EH (cell line): Measurements from ENCODE around the gene NEUROG3.
"Not testable (repeated sequence)": the region's sequence is repeated elsewhere in the genome, so short reads cannot be mapped to it uniquely, and the experiment has no call there.

ENCODE experiments used
- DNase-seq: peaks from one replicate; pipeline ENCODE4 v3.0.0-alpha.2; 2015; ENCODE audit warnings: low read depth

Gene NEUROG3

GRCh38 chr10:69571618-69572158, 1.5 kb downstream of the NEUROG3 start:
- no peak for DNase-seq

GRCh38 chr10:69570050-69570816, 3.0 kb downstream of the NEUROG3 start:
- no peak for DNase-seq

- no peak for DNase-seq
These were observed 3.8 kb downstream of the NEUROG3 start for GRCh38 chr10:69569396-69569934.

GRCh38 chr10:69568472-69569395, 4.5 kb downstream of the NEUROG3 start:
- DNase-seq = no peak

- DNase-seq = peak; percentile 65
These were observed 5.3 kb downstream of the NEUROG3 start for GRCh38 chr10:69567920-69568319.

- no peak for DNase-seq
These were observed 10.4 kb downstream of the NEUROG3 start for GRCh38 chr10:69562731-69563254.

- DNase-seq = no peak
These were observed 13.7 kb downstream of the NEUROG3 start for GRCh38 chr10:69559525-69559924.

- DNase-seq = no peak
These were observed 14.7 kb downstream of the NEUROG3 start for GRCh38 chr10:69558559-69558958.

GRCh38 chr10:69554611-69555010, 18.6 kb downstream of the NEUROG3 start:
- no peak for DNase-seq

GRCh38 chr10:69553328-69553727, 19.9 kb downstream of the NEUROG3 start:
- no peak for DNase-seq

GRCh38 chr10:69552268-69552667, 21.0 kb downstream of the NEUROG3 start:
- no peak for DNase-seq

GRCh38 chr10:69549959-69550358, 23.3 kb downstream of the NEUROG3 start:
- DNase-seq = no peak

GRCh38 chr10:69541463-69541862, 31.8 kb downstream of the NEUROG3 start:
- no peak for DNase-seq

GRCh38 chr10:69538461-69538860, 34.8 kb downstream of the NEUROG3 start:
- DNase-seq = peak; percentile 13

GRCh38 chr10:69537449-69537848, 35.8 kb downstream of the NEUROG3 start:
- DNase-seq = no peak

- DNase-seq = not testable (repeated sequence)
These were observed 36.7 kb downstream of the NEUROG3 start for GRCh38 chr10:69536521-69536920.

- DNase-seq = no peak
These were observed 39.6 kb downstream of the NEUROG3 start for GRCh38 chr10:69533658-69534057.

- DNase-seq = no peak
These were observed 45.3 kb downstream of the NEUROG3 start for GRCh38 chr10:69527961-69528360.
